ENCODE data around the gene PRDM11. TPM values are rescaled to one million over a fixed set of nuclear protein-coding genes. Genes with fewer than 3 reads are reported as not detected.

PRDM11 gene
- total RNA-seq, 2 donors from 2014 or later = 10.4 to 15.2 TPM

DNA sequence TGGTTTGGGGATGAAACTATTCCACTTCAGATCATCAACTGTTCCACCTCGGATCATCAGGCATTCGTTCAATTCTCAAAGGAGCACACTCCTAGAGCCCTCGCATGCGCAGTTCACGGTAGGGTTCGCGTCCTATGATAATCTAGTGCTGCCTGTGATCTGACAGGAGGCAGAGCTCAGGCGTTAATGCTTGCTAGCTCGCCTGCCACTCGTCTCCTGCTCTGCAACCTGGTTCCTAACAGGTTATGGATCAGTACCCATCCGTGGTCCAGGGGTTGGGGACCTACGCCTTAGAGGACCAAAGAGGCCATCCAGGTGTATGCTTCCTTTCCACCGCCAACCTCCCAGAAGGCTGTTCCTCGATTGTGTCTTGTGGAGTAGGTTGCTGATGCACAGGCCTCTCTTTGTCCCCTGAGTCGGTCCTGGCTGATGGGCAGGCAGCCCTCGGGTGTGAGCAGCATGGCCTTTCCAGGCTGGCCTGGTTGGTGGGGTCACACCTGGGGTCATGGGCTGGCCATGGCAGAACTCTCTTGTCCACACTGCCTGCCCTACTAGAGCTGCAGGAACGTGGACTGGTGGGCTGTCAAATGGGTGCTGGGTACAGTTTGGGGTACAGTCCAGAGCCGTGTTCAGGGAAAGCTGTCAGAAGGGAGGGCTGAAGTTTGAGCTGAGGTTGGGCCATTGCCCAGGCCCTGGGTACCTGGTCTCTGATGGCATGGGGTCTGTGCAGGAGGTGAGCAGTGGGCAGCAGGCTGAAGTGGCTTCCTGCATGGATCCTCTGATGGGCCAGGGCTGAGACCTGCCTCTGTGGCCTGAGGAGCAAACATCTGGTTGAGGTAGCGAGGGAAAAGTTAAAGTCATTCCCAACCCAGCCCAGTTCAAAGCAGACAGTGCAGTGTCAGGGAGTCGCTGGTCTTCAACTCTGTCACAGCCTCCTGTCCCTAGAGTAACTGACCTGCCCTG lies 11.1 kb downstream of the PRDM11 start:
- DNase-seq = no peak
- no peaks in the 10 kb centered on the region for H3K9me3 ChIP-seq (ENCODE audit: control insufficient read depth, low read length)
- no peak overlapping the region for H3K4me3 ChIP-seq (ENCODE audit: low read length)
- Mint-ChIP-seq H3K4me1 (peaks cover 3% of the 10 kb centered on the region), H3K36me3 (ENCODE audit: low read depth) (peaks cover 4% of the 10 kb centered on the region), H3K4me3 (no peak overlapping the region), H3K27me3 (ENCODE audit: insufficient read depth) (no peaks in the 10 kb centered on the region), H3K9me3 (no peaks in the 10 kb centered on the region), H3K27ac (peak overlapping the region; percentile 61)
- TF ChIP-seq, protein P1, sequence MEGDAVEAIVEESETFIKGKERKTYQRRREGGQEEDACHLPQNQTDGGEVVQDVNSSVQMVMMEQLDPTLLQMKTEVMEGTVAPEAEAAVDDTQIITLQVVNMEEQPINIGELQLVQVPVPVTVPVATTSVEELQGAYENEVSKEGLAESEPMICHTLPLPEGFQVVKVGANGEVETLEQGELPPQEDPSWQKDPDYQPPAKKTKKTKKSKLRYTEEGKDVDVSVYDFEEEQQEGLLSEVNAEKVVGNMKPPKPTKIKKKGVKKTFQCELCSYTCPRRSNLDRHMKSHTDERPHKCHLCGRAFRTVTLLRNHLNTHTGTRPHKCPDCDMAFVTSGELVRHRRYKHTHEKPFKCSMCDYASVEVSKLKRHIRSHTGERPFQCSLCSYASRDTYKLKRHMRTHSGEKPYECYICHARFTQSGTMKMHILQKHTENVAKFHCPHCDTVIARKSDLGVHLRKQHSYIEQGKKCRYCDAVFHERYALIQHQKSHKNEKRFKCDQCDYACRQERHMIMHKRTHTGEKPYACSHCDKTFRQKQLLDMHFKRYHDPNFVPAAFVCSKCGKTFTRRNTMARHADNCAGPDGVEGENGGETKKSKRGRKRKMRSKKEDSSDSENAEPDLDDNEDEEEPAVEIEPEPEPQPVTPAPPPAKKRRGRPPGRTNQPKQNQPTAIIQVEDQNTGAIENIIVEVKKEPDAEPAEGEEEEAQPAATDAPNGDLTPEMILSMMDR (conservative IDR thresholded peaks at IDR 0.05) = no peak
- H3K4me1 ChIP-seq (ENCODE audit: control insufficient read depth, insufficient read depth, low read length) = no peaks in the 10 kb centered on the region
- H3K9ac ChIP-seq (ENCODE audit: extremely low read depth, low read length, poor library complexity, severe bottlenecking) = no peak overlapping the region
- peak overlapping the region; percentile 53 for H3K27ac ChIP-seq (ENCODE audit: low read depth, low read length)
- WGBS, 2 experiments (ENCODE audit: insufficient coverage in 1 of 2, insufficient read length in 1 of 2) = 89 to 91% methylated on average over 16 to 20 of the region's 20 CpGs
- no peaks in the 10 kb centered on the region for H3K27me3 ChIP-seq (ENCODE audit: control insufficient read depth, insufficient read depth, low read length, poor library complexity, severe bottlenecking)
- no peaks in the 10 kb centered on the region for H3K36me3 ChIP-seq (ENCODE audit: control insufficient read depth, insufficient read depth, low read length)

DNA sequence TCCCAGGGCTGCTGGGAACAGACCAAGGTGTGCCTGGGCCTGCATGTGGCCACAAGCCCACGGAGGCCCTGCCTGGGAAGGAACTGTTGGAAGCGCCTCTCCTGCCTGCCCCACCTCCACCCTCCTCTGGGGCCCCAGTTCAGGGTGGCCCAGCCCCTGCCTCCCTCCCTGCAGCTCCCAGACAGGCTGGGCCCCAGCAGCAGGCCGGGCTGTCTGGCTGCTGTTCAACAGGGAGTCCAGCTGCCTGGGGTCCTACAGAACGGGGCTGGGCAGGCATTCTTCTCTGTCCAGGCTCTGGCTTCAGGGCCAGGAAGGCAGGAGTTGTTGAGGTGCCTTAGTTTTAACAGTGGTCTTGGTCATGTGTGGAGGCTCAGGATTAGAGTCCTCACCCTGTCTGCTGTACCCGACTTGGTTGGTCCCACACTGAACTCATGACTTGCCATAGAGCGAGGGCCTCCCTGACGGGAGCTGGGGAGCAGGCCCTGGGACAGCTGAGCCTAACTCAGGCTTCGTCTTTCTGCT lies 11.8 kb downstream of the PRDM11 start:
- Mint-ChIP-seq H3K4me3 (no peak overlapping the region), H3K9me3 (no peaks in the 10 kb centered on the region), H3K27ac (peak overlapping the region; percentile 61), H3K36me3 (ENCODE audit: low read depth) (peaks cover 4% of the 10 kb centered on the region), H3K27me3 (ENCODE audit: insufficient read depth) (no peaks in the 10 kb centered on the region), H3K4me1 (peaks cover 3% of the 10 kb centered on the region)
- 76 to 85% methylated on average over 8 of the region's 8 CpGs for WGBS, 2 experiments (ENCODE audit: insufficient coverage in 1 of 2, insufficient read length in 1 of 2)
- Histone ChIP-seq H3K4me1 (ENCODE audit: control insufficient read depth, insufficient read depth, low read length) (no peaks in the 10 kb centered on the region), H3K9me3 (ENCODE audit: control insufficient read depth, low read length) (no peaks in the 10 kb centered on the region), H3K27me3 (ENCODE audit: control insufficient read depth, insufficient read depth, low read length, poor library complexity, severe bottlenecking) (no peaks in the 10 kb centered on the region), H3K36me3 (ENCODE audit: control insufficient read depth, insufficient read depth, low read length) (no peaks in the 10 kb centered on the region), H3K9ac (ENCODE audit: extremely low read depth, low read length, poor library complexity, severe bottlenecking) (no peak overlapping the region), H3K4me3 (ENCODE audit: low read length) (no peak overlapping the region), H3K27ac (ENCODE audit: low read depth, low read length) (peak overlapping the region; percentile 53)
- TF ChIP-seq, protein P1 (conservative IDR thresholded peaks at IDR 0.05) = no peak
- DNase-seq = peak; percentile 51

DNA sequence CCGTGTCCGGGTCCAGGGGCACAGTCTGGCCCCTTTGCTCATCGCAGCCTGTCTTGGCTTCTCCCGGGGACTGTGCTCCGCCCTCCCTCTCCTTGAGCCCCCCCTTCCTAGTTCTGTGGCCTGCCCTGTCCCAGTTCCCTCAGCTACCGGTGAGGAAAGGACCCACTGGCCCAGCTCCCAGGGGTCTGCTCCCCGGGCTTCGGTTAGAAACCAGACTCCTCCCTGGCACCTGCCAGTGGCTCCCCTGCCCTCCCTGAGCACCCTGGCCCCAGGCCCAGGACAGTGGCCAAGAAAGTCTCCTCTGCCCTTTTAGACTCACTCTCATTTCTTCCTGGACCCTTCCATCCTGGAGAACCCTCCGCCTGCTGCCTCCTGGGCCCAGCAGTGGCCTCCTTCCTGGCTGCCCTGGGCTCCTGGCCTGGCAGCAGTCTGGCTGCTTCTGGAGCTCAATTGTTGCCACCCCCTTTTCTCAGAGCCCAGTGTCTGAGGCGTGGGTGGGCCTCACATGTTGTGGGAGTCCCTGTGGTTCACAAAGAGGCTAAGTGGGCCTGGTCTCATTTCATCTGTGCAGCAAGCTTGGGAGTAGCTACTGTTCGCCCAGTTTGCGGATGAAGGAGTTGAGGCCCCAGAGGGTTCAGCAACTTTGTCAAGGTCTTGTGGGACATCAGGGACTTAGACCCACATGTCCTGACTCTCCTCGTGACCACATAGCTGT lies 12.6 kb downstream of the PRDM11 start:
- H3K27ac Mint-ChIP-seq = no peak overlapping the region
- no peak overlapping the region for H3K4me3 Mint-ChIP-seq
- H3K36me3 Mint-ChIP-seq (ENCODE audit: low read depth) = peaks cover 4% of the 10 kb centered on the region
- Histone ChIP-seq H3K9me3 (ENCODE audit: control insufficient read depth, low read length) (no peaks in the 10 kb centered on the region), H3K4me1 (ENCODE audit: control insufficient read depth, insufficient read depth, low read length) (no peaks in the 10 kb centered on the region), H3K4me3 (ENCODE audit: low read length) (no peak overlapping the region), H3K36me3 (ENCODE audit: control insufficient read depth, insufficient read depth, low read length) (no peaks in the 10 kb centered on the region), H3K27me3 (ENCODE audit: control insufficient read depth, insufficient read depth, low read length, poor library complexity, severe bottlenecking) (no peaks in the 10 kb centered on the region), H3K9ac (ENCODE audit: extremely low read depth, low read length, poor library complexity, severe bottlenecking) (no peak overlapping the region), H3K27ac (ENCODE audit: low read depth, low read length) (peak overlapping the region; percentile 53)
- H3K27me3 Mint-ChIP-seq (ENCODE audit: insufficient read depth) = no peaks in the 10 kb centered on the region
- 91 to 95% methylated on average over 7 to 13 of the region's 13 CpGs for WGBS, 2 experiments (ENCODE audit: insufficient coverage in 1 of 2, insufficient read length in 1 of 2)
- TF ChIP-seq, protein P1 (conservative IDR thresholded peaks at IDR 0.05) = no peak
- no peaks in the 10 kb centered on the region for H3K9me3 Mint-ChIP-seq
- peaks cover 3% of the 10 kb centered on the region for H3K4me1 Mint-ChIP-seq
- no peak for DNase-seq

Data from endodermal cell (in vitro differentiated cells).